ENCODE measurements around the gene ASTL.

GRCh38 chr2:96184188-96184587 lies 45.9 kb upstream of the ASTL start:
- TF ChIP-seq CTCF (IDR thresholded peaks at IDR 0.05; ENCODE audit: extremely low read depth in 1 of 2, insufficient read depth in 1 of 2, low read depth in 1 of 2, low read length in 2 of 2), result no peak
- no peak for TF ChIP-seq MAX (IDR thresholded peaks at IDR 0.05; ENCODE audit: insufficient read depth, insufficient read length)

Measured in endothelial cell of umbilical vein (primary cell).